GM13976 (cell line): ENCODE data around the gene HOMER3.

Experiments
- DNase-seq: peaks from one replicate; pipeline ENCODE4 v3.0.0; 2012; ENCODE audit warnings: low spot score
- in situ Hi-C: fragments of 300-500 bp; cut with MboI; formaldehyde crosslinking; loops from one replicate; pipeline ENCODE4 v1.12.0; 2022; ENCODE audit warnings: low sequenced_read_pairs, mixed read lengths, inconsistent platforms; ENCODE audit not compliant: unreplicated experiment
- TF ChIP-seq, protein P1 (sequence below): IDR thresholded peaks from 2 replicates; pipeline ENCODE4 v1.5.1; 2012; ENCODE audit warnings: borderline replicate concordance, mild to moderate bottlenecking; ENCODE audit not compliant: insufficient read depth; ENCODE audit errors: extremely low read depth, missing control alignments, control extremely low read depth

The HOMER3 gene

GRCh38 chr19:18980432-18981020 lies 39.5 kb upstream of the HOMER3 start:
- DNase-seq = no peak
- in situ Hi-C loops = no loop called here
- TF ChIP-seq, protein P1, sequence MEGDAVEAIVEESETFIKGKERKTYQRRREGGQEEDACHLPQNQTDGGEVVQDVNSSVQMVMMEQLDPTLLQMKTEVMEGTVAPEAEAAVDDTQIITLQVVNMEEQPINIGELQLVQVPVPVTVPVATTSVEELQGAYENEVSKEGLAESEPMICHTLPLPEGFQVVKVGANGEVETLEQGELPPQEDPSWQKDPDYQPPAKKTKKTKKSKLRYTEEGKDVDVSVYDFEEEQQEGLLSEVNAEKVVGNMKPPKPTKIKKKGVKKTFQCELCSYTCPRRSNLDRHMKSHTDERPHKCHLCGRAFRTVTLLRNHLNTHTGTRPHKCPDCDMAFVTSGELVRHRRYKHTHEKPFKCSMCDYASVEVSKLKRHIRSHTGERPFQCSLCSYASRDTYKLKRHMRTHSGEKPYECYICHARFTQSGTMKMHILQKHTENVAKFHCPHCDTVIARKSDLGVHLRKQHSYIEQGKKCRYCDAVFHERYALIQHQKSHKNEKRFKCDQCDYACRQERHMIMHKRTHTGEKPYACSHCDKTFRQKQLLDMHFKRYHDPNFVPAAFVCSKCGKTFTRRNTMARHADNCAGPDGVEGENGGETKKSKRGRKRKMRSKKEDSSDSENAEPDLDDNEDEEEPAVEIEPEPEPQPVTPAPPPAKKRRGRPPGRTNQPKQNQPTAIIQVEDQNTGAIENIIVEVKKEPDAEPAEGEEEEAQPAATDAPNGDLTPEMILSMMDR = no peak

- DNase-seq = no peak
- in situ Hi-C loops = no loop called here
- TF ChIP-seq, protein P1 = no peak
Observed at GRCh38 chr19:18978616-18979015, 37.6 kb upstream of the HOMER3 start.

DNA sequence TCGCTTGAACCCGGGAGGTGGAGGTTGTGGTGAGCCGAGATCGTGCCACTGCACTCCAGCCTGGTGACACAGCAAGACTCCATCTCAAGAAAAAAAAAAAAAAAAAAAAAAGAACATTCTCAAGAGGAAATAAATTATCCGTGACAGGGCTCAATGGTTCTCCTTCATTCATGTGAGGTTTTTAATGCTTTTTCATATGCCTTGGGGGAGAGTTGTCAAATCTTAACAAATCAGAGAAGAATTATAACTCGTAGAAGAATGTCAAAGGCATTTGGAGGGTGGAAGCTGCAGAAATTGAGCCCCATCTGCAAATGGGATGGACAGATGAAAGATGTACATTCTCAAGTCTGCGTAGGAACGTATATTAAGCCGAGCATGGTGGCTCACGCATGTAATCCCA lies 34.9 kb upstream of the HOMER3 start:
- in situ Hi-C loops = no loop called here
- TF ChIP-seq, protein P1 = no peak
- DNase-seq = no peak

- DNase-seq = no peak
- TF ChIP-seq, protein P1 = no peak
- in situ Hi-C loops = no loop called here
Observed at GRCh38 chr19:18975011-18975410, 34.0 kb upstream of the HOMER3 start.

GRCh38 chr19:18972851-18973250 lies 31.8 kb upstream of the HOMER3 start:
- DNase-seq = no peak
- TF ChIP-seq, protein P1 = no peak
- in situ Hi-C loops = no loop called here

DNA sequence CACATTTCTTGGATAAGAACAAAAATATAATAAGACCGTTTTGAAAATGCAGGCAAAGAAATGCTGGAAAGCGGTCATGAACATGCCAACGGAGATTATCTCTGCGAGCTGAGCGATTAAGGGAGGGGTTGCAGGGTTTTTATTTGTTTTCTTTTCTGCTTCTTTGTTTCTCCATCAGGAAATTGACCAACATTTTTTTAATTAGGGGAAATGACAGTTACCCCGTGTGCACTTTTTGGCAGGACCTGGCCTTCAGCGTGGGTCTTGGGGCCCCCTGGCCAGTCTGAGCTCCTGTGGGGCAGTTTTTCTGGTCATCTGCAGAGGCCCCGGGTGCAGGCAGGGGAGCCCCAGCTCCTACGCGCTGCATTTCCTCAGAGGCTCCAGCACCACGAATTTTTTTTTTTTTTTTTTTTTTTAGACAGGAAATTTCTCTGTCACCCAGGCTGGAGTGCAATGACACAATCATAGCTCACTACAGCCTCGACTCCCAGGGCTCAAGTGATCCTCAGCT lies 31.3 kb upstream of the HOMER3 start:
- TF ChIP-seq, protein P1 = no peak
- in situ Hi-C loops = no loop called here
- no peak for DNase-seq
